Fibroblast of villous mesenchyme (primary cell): ENCODE results near the gene NLGN2. TPM values are rescaled to one million over a fixed set of nuclear protein-coding genes. Genes with fewer than 3 reads are reported as not detected.
A peak's percentile ranks its signal among the peaks of the same experiment; 100 is the strongest.

ENCODE experiments used
- DNase-seq: peaks from one replicate; pipeline ENCODE4 v3.0.0-alpha.2; 2010; ENCODE audit warnings: low read depth
- H3K4me3 ChIP-seq: 2 replicates; pipeline ENCODE4 v1.5.1; 2011; ENCODE audit warnings: low read depth, mild to moderate bottlenecking, low read length
- total RNA-seq: library from RNA; depleted of rRNA; stranded (reverse); fragments of >200 nt; gene quantifications from 2 replicates; pipeline ENCODE4 v1.2.3, GENCODE V29; 2012
- TF ChIP-seq, protein P1 (sequence below): IDR thresholded peaks from 2 replicates; pipeline ENCODE4 v1.5.1; 2012; ENCODE audit warnings: low read depth, mild to moderate bottlenecking, low read length; ENCODE audit not compliant: insufficient read depth

NLGN2 gene
- total RNA-seq, 1 donor = 9.5 TPM

DNA sequence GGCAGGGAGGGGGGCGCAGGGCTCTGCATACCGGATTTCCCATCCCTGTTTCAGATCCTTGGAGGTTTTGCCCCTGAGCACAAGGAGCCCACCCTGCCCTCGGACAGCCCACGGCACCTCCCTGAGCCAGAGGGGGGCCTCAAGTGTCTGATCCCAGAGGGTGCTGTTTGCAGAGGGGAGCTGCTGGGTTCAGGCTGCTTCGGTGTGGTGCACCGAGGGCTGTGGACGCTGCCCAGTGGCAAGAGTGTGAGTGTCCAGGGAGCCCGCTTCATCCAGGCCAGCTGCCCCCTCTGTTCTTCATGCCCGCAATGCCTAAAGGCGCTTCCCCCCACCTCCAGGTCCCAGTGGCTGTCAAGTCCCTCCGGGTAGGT is 24.3 kb upstream of the NLGN2 start:
- TF ChIP-seq, protein P1, sequence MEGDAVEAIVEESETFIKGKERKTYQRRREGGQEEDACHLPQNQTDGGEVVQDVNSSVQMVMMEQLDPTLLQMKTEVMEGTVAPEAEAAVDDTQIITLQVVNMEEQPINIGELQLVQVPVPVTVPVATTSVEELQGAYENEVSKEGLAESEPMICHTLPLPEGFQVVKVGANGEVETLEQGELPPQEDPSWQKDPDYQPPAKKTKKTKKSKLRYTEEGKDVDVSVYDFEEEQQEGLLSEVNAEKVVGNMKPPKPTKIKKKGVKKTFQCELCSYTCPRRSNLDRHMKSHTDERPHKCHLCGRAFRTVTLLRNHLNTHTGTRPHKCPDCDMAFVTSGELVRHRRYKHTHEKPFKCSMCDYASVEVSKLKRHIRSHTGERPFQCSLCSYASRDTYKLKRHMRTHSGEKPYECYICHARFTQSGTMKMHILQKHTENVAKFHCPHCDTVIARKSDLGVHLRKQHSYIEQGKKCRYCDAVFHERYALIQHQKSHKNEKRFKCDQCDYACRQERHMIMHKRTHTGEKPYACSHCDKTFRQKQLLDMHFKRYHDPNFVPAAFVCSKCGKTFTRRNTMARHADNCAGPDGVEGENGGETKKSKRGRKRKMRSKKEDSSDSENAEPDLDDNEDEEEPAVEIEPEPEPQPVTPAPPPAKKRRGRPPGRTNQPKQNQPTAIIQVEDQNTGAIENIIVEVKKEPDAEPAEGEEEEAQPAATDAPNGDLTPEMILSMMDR = no peak
- DNase-seq = no peak
- peak overlapping the region; percentile 54 for H3K4me3 ChIP-seq

DNA sequence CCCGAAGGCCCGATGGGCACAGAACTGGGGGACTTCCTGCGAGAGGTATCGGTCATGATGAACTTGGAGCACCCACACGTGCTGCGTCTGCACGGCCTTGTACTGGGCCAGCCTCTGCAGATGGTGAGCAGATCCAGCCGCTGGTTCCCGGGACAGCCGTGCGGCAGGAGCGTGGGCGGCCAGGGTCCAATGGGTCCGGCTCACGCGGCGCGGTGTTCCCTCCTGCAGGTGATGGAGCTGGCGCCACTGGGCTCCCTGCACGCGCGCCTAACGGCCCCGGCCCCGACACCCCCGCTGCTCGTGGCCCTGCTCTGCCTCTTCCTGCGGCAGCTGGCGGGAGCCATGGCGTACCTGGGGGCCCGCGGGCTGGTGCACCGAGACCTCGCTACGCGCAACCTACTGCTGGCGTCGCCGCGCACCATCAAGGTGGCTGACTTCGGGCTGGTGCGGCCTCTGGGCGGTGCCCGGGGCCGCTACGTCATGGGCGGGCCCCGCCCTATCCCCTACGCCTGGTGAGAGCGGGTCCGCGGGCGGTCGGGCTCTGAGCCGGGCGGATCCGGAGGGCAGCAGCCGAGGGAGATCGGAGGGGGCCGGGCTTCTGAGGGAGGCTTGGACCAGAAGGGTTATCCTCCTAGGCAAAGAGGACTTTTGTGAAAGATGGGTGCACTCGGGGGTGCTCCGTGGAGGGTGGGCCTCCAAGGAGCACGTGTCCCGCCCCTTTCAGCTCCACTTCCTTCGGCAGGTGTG is 23.7 kb upstream of the NLGN2 start:
- DNase-seq = peak; percentile 31

DNA sequence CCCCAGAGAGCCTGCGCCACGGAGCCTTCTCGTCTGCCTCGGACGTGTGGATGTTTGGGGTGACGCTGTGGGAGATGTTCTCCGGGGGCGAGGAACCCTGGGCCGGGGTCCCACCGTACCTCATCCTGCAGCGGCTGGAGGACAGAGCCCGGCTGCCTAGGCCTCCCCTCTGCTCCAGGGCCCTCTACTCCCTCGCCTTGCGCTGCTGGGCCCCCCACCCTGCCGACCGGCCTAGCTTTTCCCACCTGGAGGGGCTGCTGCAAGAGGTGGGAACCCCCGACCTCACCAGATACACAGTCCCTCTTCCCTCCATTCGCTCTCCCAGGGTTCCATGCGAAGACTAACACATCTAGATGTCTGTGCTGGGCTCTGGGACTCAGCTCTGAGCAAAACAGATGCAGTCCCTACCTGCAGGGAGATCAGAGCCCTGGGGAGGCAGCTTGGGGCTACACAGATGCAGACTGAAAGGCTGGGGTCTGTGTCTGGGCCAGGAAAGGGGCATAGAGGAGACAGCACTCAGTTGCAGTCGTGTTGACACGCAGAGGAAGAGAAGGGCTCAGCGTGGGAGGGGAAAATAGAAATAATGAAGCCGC is 23.1 kb upstream of the NLGN2 start:
- TF ChIP-seq, protein P1 = no peak
- no peak for DNase-seq
- H3K4me3 ChIP-seq = peak overlapping the region; percentile 54

More for the DNA sequence above, 23.7 kb upstream of the NLGN2 start:
- TF ChIP-seq, protein P1 = no peak
- H3K4me3 ChIP-seq = peak overlapping the region; percentile 54

DNA sequence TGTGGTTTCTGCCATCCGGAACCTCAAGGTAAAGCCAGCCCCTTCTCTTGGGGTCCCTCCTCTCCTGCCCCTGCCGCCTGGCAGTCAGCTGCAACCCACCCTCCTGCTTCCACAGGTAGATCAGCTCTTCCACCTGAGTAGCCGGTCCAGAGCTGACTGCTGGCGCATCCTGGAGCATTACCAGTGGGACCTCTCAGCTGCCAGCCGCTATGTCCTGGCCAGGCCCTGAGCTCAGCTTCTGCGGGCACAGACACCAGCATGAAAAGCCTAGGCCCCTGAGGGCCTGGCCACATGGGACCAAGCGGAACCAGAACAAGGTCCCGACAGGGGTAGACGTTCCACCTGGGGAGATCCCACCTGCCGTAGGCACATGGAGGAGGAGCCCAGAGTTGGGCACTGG is 18.8 kb upstream of the NLGN2 start:
- H3K4me3 ChIP-seq = no peak overlapping the region
- no peak for DNase-seq
- TF ChIP-seq, protein P1 = no peak

DNA sequence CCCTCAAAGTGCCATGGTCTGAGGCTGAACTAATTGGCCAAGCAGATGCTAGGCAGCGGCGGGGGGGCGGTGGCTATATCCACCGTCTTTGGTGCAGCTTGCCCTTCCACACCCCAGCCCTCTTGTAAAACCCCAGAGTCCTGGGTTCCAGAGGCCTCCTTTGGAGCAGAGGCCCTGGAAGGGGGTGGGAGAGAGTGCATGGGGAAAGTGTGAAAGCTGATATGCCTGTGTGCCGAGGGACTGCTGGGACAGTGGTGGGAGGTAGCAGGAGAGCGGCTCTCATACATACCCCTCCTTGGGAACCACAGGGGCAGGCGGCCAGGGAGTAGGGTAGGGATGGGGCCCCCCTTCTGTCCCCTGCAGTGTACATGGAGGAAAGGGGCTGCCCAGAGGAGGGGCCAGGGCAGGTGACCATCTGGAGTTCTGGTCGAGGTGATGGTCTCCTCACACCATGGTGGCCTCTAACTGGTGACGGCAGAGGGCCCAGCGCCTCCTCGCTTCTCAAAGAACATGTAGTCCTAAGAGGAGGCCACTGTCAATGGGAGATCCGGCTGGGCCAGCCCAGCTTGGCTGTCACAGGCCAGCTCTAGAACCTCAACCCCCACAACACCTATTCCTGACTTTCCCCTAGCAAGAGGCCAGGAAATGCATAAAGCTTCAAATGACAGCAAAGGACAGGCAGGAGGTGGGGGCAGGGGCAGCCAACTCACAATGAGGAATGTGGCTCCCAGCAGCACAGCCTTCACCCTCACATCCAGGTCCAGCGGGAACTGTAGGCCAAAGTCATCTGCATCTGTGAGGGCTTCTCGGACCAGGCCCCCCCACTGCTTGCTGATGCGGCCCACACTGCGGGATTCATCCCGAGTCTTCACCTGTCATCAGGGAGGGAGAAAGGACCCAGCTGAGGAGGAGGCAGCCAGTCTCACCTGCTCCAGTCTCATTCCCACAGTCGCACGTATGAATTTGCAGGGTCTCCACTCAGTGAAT is 17.4 kb upstream of the NLGN2 start:
- DNase-seq = no peak
- no peak overlapping the region for H3K4me3 ChIP-seq
- TF ChIP-seq, protein P1 = no peak

DNA sequence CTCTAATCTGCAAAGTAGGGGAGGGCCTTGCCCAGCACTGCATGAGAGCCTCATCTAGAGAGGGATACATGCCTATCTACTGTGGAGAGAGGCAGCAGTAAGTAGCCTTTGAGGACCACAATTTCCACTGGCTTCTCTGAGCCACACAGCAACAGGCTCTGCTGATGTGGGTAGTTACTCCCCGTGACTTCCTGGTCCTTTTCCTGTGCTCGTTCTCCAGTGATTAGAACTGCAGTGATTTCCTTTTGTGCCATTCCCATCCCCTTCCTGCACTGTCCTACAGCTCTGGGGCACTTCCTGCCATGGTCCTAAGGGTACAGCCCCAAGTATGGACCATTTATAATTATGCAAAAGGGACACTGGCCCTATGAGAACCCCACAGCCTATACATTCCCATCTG is 16.3 kb upstream of the NLGN2 start:
- TF ChIP-seq, protein P1 = no peak
- no peak for DNase-seq
- no peak overlapping the region for H3K4me3 ChIP-seq
